GM12878 (cell line): ENCODE results near the gene ATP6V0A4. TPM values are rescaled to one million over a fixed set of nuclear protein-coding genes. Genes with fewer than 3 reads are reported as not detected.

Experiments used
- ATAC-seq: fragments of 200-7000 bp; cut with Tn5 transposase; 3 replicates; pipeline ENCODE4 v1.9.1; 2020; ENCODE audit warnings: mild to moderate bottlenecking, moderate library complexity
- BruUV-seq: library from RNA; stranded (reverse); fragments of 400-500 nt; replicated peaks from 2 replicates; lab custom pipeline; 2021; lab: Mats Ljungman, UMichigan
- CTCF ChIA-PET: fragments of 300-600 bp; sonication (Branson Sonifier 250); formaldehyde crosslinking; extraction: SDS; loops from one replicate; lab custom pipeline; 2021; ENCODE audit warnings: inconsistent platforms; lab: Yijun Ruan, JAX
- POLR2A ChIA-PET: fragments of 350-600 bp; formaldehyde crosslinking; extraction: SDS; loops from one replicate; lab custom pipeline; 2021; ENCODE audit warnings: inconsistent platforms; lab: Charles Lee
- RAD21 ChIA-PET: fragments of 300-600 bp; sonication (Branson Sonifier 250); formaldehyde crosslinking; loops from one replicate; lab custom pipeline; 2023; ENCODE audit warnings: antibody characterized with exemption; ENCODE audit not compliant: unreplicated experiment; lab: Charles Lee
- SMC1A ChIA-PET: fragments of 300-600 bp; sonication (Branson Sonifier 250); formaldehyde crosslinking; loops from one replicate; lab custom pipeline; 2023; ENCODE audit not compliant: unreplicated experiment, uncharacterized antibody; lab: Charles Lee
- DNase-seq: peaks from one replicate; pipeline ENCODE4 v3.0.0-alpha.2; 2011; ENCODE audit warnings: low read depth, low spot score
- FAIRE-seq: peaks from 3 replicates; lab custom pipeline; 2011; peaks lifted over from hg19 to GRCh38; lab: Jason Lieb, UNC
- H2AFZ ChIP-seq: 2 replicates; pipeline ENCODE4 v1.6.0; 2011; ENCODE audit warnings: low read depth, low read length, control low read depth; ENCODE audit not compliant: control insufficient read depth
- H3K27ac ChIP-seq: 2 replicates; pipeline ENCODE4 v1.5.1; 2011; ENCODE audit warnings: control low read depth; ENCODE audit not compliant: control insufficient read depth, insufficient read depth
- H3K27me3 ChIP-seq, 2 experiments: replicated peaks in 1 of 2; 2 replicates each; pipeline versions ENCODE4 v1.6.0 to v1.6.1; 2011; ENCODE audit warnings: low read length in 1 of 2; ENCODE audit not compliant: control insufficient read depth in 2 of 2, insufficient read depth in 2 of 2
- H3K36me3 ChIP-seq, 2 experiments: 2 replicates each; pipeline ENCODE4 v1.5.1; 2011; ENCODE audit warnings: low read length in 1 of 2; ENCODE audit not compliant: control insufficient read depth in 2 of 2, insufficient read depth in 2 of 2
- H3K4me1 ChIP-seq: 2 replicates; pipeline ENCODE4 v1.6.1; 2011; ENCODE audit warnings: mild to moderate bottlenecking, low read length, moderate library complexity, mixed read lengths; ENCODE audit not compliant: control insufficient read depth, insufficient read depth
- H3K4me2 ChIP-seq: 2 replicates; pipeline ENCODE4 v1.6.0; 2011; ENCODE audit warnings: control low read depth; ENCODE audit not compliant: control insufficient read depth, insufficient read depth
- H3K4me3 ChIP-seq: fragments of 200-600 bp; sonication (generic); 2 replicates; pipeline ENCODE4 v1.5.1; 2016
- H3K79me2 ChIP-seq: 2 replicates; pipeline ENCODE4 v1.6.0; 2011; ENCODE audit warnings: low read length; ENCODE audit not compliant: control insufficient read depth, insufficient read depth
- H3K9ac ChIP-seq: 2 replicates; pipeline ENCODE4 v1.8.0; 2011; ENCODE audit warnings: low read length, control low read depth, mixed read lengths; ENCODE audit not compliant: control insufficient read depth, insufficient read depth
- H3K9me3 ChIP-seq: replicated peaks from 3 replicates; pipeline ENCODE4 v1.5.1; 2011; ENCODE audit warnings: mild to moderate bottlenecking, low read length; ENCODE audit not compliant: control insufficient read depth, insufficient read depth
- H4K20me1 ChIP-seq: 2 replicates; pipeline ENCODE4 v1.6.0; 2011; ENCODE audit not compliant: control insufficient read depth, insufficient read depth
- CBX5 ChIP-seq: sonication (generic); IDR thresholded peaks from 2 replicates; pipeline ENCODE4 v1.6.1; 2016; ENCODE audit warnings: low read depth, moderate library complexity, mild to moderate bottlenecking, inconsistent platforms
- EP300 ChIP-seq, 2 experiments: fragments of 150-350 bp in 1 of 2; IDR thresholded peaks; 2 replicates each; pipeline ENCODE4 v1.6.1; 2011 to 2012; ENCODE audit warnings: low read depth in 2 of 2, low read length in 2 of 2, borderline replicate concordance in 1 of 2, improper control_type of control experiment in 1 of 2, inconsistent platforms in 1 of 2; ENCODE audit not compliant: control insufficient read depth in 1 of 2
- NFIC ChIP-seq: IDR thresholded peaks from 2 replicates; pipeline ENCODE4 v1.6.1; 2012; ENCODE audit warnings: low read depth, mild to moderate bottlenecking, inconsistent platforms, low read length, moderate library complexity
- NRF1 ChIP-seq: conservative IDR thresholded peaks from 2 replicates; pipeline ENCODE4 v1.6.1; 2011; ENCODE audit warnings: mild to moderate bottlenecking, low read depth, low read length, improper control_type of control experiment
- POU2F2 ChIP-seq: IDR thresholded peaks from 3 replicates; pipeline ENCODE4 v1.6.1; 2011; ENCODE audit warnings: low read depth, mild to moderate bottlenecking, low read length, borderline replicate concordance
- RAD51 ChIP-seq: fragments of 450-650 bp; IDR thresholded peaks from 2 replicates; pipeline ENCODE4 v1.6.1; 2016; ENCODE audit warnings: moderate library complexity, mild to moderate bottlenecking, inconsistent platforms
- SPI1 ChIP-seq: IDR thresholded peaks from 2 replicates; pipeline ENCODE4 v1.6.1; 2011; ENCODE audit warnings: low read depth, mild to moderate bottlenecking, low read length, moderate library complexity, borderline replicate concordance; ENCODE audit not compliant: insufficient read depth
- YY1 ChIP-seq: IDR thresholded peaks from 2 replicates; pipeline ENCODE4 v1.6.1; 2011; ENCODE audit warnings: low read depth, mild to moderate bottlenecking, low read length
- WGBS: methylation state at CpG from one replicate; pipeline ENCODE4 v1.1.6; 2016; ENCODE audit warnings: low lambda C conversion rate; ENCODE audit not compliant: insufficient replicate concordance, insufficient coverage; ENCODE audit errors: missing lambda C conversion rate; 5-methylcytosine and 5-hydroxymethylcytosine counted together
- in situ Hi-C: fragments of 300-500 bp; cut with MboI; formaldehyde crosslinking; loops from 9 replicates; pipeline ENCODE4 v1.14.3; 2018; ENCODE audit warnings: mixed read lengths
- intact Hi-C: fragments of 100-400 bp; cut with micrococcal nuclease; formaldehyde crosslinking; loops from one replicate; pipeline ENCODE4 v1.14.2; 2022; ENCODE audit not compliant: unreplicated experiment
- polyA plus RNA-seq, 11 experiments: library from polyadenylated mRNA; depleted of rRNA in 4 of 11; unstranded in 6 of 11; stranded (reverse) in 5 of 11; fragments of >200 nt; fragmentation: Nextera tagmentation in 4 of 11; fragmentation: Illumina TruSeq in 1 of 11; extraction: Ambion mirVana in 4 of 11; extraction: Trizol in 1 of 11; gene quantifications; 1 replicate in 1 of 11; 2 replicates in 10 of 11; pipeline versions ENCODE4 v1.2.1 to v1.2.3, GENCODE V29; 2011 to 2016; ENCODE audit warnings: inconsistent platforms in 2 of 11, missing spikeins in 2 of 11, low read depth in 1 of 11
- total RNA-seq, 4 experiments: library from RNA; depleted of rRNA in 3 of 4; stranded (reverse); fragments of >200 nt in 3 of 4; fragmentation: Illumina TruSeq in 1 of 4; extraction: Trizol in 1 of 4; gene quantifications; 2 replicates each; pipeline versions ENCODE4 v1.2.1 to v1.2.3, GENCODE V29; 2013 to 2021
- TF ChIP-seq, protein P1 (sequence below): fragments of 450-650 bp; IDR thresholded peaks from 2 replicates; pipeline ENCODE4 v1.6.1; 2017; ENCODE audit warnings: low read depth, mild to moderate bottlenecking, moderate library complexity

ATP6V0A4 gene
- total and polyA plus RNA-seq, 10 of the 15 experiments (the other 5 are each of a cell fraction or from before 2014, with no cell fraction given) = not detected

DNA sequence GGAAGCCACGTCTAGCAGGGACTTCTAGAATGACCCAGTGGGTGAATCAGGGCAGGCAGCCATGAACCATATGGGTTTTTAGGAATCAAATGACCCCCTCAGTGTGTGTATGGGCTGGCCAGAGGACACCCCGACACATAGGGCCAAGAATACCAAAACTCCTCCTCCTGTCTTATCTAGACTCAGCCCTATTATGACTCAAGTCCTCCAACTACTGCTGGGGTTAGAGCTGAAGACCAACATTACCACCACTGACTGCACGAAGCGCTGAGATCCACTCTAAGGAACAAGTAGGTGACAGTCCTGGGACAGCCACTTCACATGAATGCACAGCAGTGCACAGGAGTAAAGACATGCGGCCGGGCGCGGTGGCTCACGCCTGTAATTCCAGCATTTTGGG is 85.3 kb downstream of the ATP6V0A4 start (continued):
- TF ChIP-seq POU2F2 = no peak
- TF ChIP-seq NRF1 = no peak
- TF ChIP-seq, protein P1, sequence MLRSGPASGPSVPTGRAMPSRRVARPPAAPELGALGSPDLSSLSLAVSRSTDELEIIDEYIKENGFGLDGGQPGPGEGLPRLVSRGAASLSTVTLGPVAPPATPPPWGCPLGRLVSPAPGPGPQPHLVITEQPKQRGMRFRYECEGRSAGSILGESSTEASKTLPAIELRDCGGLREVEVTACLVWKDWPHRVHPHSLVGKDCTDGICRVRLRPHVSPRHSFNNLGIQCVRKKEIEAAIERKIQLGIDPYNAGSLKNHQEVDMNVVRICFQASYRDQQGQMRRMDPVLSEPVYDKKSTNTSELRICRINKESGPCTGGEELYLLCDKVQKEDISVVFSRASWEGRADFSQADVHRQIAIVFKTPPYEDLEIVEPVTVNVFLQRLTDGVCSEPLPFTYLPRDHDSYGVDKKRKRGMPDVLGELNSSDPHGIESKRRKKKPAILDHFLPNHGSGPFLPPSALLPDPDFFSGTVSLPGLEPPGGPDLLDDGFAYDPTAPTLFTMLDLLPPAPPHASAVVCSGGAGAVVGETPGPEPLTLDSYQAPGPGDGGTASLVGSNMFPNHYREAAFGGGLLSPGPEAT = no peak
- TF ChIP-seq EP300 (IDR thresholded peaks at IDR 0.05; ENCODE audit: borderline replicate concordance in 1 of 2, control insufficient read depth in 1 of 2, low read depth in 2 of 2, low read length in 2 of 2) = no peak

GRCh38 chr7:138710536-138711385 is 87.2 kb downstream of the ATP6V0A4 start:
- ChIA-PET SMC1A (interaction anchor here (0.6 kb wide), 1 partner anchor 101 kb away, joined by 3 read pairs; no protein-coding TSS in a partner anchor), POLR2A (no interaction called here), RAD21 (no interaction called here), CTCF (interaction anchor here (0.6 kb wide), 1 partner anchor 518 kb away, joined by 3 read pairs; no protein-coding TSS in a partner anchor)
- Histone ChIP-seq H4K20me1 (no peaks in the 10 kb centered on the region), H3K9me3 (no peaks in the 10 kb centered on the region), H3K36me3 (no peaks in the 10 kb centered on the region), H2AFZ (no peak overlapping the region), H3K4me3 (no peak overlapping the region), H3K27me3 (no peaks in the 10 kb centered on the region), H3K27ac (no peak overlapping the region), H3K4me2 (no peak overlapping the region), H3K9ac (no peak overlapping the region), H3K4me1 (no peaks in the 10 kb centered on the region), H3K79me2 (no peaks in the 10 kb centered on the region)
- BruUV-seq = no TSS peak
- ATAC-seq (no peak), FAIRE-seq (no peak), DNase-seq (no peak)
- 43% methylated on average over 15 of the region's 15 CpGs for WGBS
- TF ChIP-seq YY1 (no peak), NFIC (no peak), CBX5 (no peak), SPI1 (no peak), RAD51 (no peak)
- intact Hi-C loops = no loop called here
- in situ Hi-C loops = no loop called here
